Parathyroid adenoma (tissue), 2 donors: ENCODE data around the gene TMEM140.

Experiments used
- H2AFZ ChIP-seq: fragments of 300-600 bp; sonication (generic); one replicate; pipeline ENCODE4 v1.7.0; 2017; ENCODE audit warnings: antibody characterized with exemption, mild to moderate bottlenecking
- H3K27ac ChIP-seq: fragments of 300-600 bp; sonication (generic); one replicate; pipeline ENCODE4 v1.7.0; 2017
- H3K27me3 ChIP-seq: fragments of 300-600 bp; sonication (generic); one replicate; pipeline ENCODE4 v1.7.0; 2017; ENCODE audit warnings: low read length; ENCODE audit not compliant: control insufficient read depth, insufficient read depth
- H3K36me3 ChIP-seq: fragments of 300-600 bp; sonication (generic); one replicate; pipeline ENCODE4 v1.7.0; 2017; ENCODE audit warnings: low read length; ENCODE audit not compliant: control insufficient read depth, insufficient read depth
- H3K4me1 ChIP-seq: fragments of 300-600 bp; sonication (generic); one replicate; pipeline ENCODE4 v1.7.0; 2017; ENCODE audit warnings: control low read depth
- H3K4me2 ChIP-seq: fragments of 300-600 bp; sonication (generic); one replicate; pipeline ENCODE4 v1.7.0; 2017; ENCODE audit warnings: low read length
- H3K4me3 ChIP-seq: fragments of 300-600 bp; sonication (generic); one replicate; pipeline ENCODE4 v1.7.0; 2017; ENCODE audit warnings: low read depth, low read length
- H3K79me2 ChIP-seq: fragments of 300-600 bp; sonication (generic); one replicate; pipeline ENCODE4 v1.7.0; 2017; ENCODE audit warnings: control low read depth
- H3K9ac ChIP-seq: fragments of 300-600 bp; sonication (generic); one replicate; pipeline ENCODE4 v1.7.0; 2017; ENCODE audit warnings: mild to moderate bottlenecking
- H3K9me3 ChIP-seq: fragments of 300-600 bp; sonication (generic); one replicate; pipeline ENCODE4 v1.7.0; 2017; ENCODE audit warnings: low read length; ENCODE audit not compliant: control insufficient read depth
- TF ChIP-seq, protein P1 (sequence below): fragments of 300-600 bp; sonication (generic); IDR thresholded peaks from one replicate; pipeline ENCODE4 v1.7.0; 2017; ENCODE audit warnings: antibody characterized with exemption, mild to moderate bottlenecking
- donor health status: primary hyperparathyroidism.

The TMEM140 gene

DNA sequence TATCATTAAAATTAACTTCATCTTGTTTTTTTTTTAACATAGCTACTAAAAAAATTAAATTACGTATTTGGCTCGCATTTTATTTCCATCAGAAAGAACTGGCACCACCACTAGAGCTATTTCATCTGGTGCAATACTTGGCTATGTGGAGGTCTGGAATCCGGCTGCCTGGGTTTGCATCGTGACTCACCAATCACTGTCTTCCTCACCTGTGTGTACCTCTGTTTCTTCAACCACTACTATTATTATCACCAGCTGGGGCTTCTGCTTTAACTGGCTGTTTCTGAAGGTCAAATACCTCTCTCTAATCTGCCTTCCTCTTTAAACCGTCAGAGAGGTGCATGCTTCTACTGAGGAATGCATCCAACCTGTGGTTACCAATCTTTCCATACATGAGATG lies 57.0 kb downstream of the TMEM140 start:
- TF ChIP-seq, protein P1, sequence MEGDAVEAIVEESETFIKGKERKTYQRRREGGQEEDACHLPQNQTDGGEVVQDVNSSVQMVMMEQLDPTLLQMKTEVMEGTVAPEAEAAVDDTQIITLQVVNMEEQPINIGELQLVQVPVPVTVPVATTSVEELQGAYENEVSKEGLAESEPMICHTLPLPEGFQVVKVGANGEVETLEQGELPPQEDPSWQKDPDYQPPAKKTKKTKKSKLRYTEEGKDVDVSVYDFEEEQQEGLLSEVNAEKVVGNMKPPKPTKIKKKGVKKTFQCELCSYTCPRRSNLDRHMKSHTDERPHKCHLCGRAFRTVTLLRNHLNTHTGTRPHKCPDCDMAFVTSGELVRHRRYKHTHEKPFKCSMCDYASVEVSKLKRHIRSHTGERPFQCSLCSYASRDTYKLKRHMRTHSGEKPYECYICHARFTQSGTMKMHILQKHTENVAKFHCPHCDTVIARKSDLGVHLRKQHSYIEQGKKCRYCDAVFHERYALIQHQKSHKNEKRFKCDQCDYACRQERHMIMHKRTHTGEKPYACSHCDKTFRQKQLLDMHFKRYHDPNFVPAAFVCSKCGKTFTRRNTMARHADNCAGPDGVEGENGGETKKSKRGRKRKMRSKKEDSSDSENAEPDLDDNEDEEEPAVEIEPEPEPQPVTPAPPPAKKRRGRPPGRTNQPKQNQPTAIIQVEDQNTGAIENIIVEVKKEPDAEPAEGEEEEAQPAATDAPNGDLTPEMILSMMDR = no peak
- Histone ChIP-seq H2AFZ (no peak overlapping the region), H3K4me2 (no peak overlapping the region), H3K79me2 (no peaks in the 10 kb centered on the region), H3K36me3 (no peaks in the 10 kb centered on the region), H3K4me1 (peaks cover 4% of the 10 kb centered on the region), H3K9ac (no peak overlapping the region), H3K9me3 (no peaks in the 10 kb centered on the region), H3K4me3 (no peak overlapping the region), H3K27ac (no peak overlapping the region), H3K27me3 (no peaks in the 10 kb centered on the region)

DNA sequence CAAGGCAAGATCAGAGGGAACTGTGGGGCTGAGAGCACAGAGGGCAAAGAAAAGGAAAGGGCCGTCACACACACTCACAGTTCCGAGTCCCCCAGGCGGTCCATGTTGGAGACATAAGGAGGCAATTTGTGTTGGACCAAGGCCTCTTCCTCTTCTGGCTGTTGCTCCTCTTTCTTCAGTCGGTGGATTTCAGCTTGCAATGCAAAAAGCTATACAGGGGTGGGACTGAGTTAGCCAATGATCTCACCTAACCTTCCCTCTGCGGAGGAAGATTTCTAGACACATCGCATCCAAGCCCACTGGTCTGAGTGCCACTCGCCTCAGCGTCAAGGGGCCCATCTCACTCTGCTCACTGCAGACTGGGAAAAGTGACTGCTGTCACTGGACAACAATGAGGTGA lies 58.0 kb downstream of the TMEM140 start:
- Histone ChIP-seq H3K27ac (no peak overlapping the region), H3K4me3 (no peak overlapping the region), H3K36me3 (no peaks in the 10 kb centered on the region), H2AFZ (no peak overlapping the region), H3K79me2 (no peaks in the 10 kb centered on the region), H3K27me3 (no peaks in the 10 kb centered on the region), H3K4me1 (peaks cover 4% of the 10 kb centered on the region), H3K4me2 (no peak overlapping the region), H3K9ac (no peak overlapping the region), H3K9me3 (no peaks in the 10 kb centered on the region)
- TF ChIP-seq, protein P1 = no peak

DNA sequence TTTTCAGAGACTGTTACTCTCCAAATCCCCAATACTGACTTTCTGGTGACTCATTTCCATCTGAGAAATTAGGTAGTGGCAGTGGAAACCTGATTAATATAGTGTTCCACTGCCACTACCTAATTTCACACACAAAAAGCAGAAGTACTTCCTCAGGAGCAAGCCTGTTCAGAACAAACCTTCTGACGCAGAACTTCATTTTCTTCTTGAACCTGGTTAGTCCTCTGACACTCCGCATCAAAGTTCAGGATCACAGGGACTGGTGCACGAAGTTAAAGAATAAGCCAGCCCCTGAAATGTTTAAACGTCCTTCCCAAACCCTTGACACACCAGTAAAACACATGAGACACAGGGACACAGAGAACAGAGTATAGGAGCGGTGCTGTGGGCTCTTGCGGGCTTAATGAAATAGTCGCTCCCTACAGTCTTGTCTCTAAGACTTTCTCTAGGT lies 59.1 kb downstream of the TMEM140 start:
- H3K79me2 ChIP-seq = no peaks in the 10 kb centered on the region
- no peaks in the 10 kb centered on the region for H3K9me3 ChIP-seq
- no peak overlapping the region for H2AFZ ChIP-seq
- TF ChIP-seq, protein P1 = no peak
- H3K4me2 ChIP-seq = no peak overlapping the region
- peaks cover 4% of the 10 kb centered on the region for H3K4me1 ChIP-seq
- no peaks in the 10 kb centered on the region for H3K27me3 ChIP-seq
- H3K4me3 ChIP-seq = no peak overlapping the region
- H3K36me3 ChIP-seq = no peaks in the 10 kb centered on the region
- H3K27ac ChIP-seq = no peak overlapping the region
- no peak overlapping the region for H3K9ac ChIP-seq

DNA sequence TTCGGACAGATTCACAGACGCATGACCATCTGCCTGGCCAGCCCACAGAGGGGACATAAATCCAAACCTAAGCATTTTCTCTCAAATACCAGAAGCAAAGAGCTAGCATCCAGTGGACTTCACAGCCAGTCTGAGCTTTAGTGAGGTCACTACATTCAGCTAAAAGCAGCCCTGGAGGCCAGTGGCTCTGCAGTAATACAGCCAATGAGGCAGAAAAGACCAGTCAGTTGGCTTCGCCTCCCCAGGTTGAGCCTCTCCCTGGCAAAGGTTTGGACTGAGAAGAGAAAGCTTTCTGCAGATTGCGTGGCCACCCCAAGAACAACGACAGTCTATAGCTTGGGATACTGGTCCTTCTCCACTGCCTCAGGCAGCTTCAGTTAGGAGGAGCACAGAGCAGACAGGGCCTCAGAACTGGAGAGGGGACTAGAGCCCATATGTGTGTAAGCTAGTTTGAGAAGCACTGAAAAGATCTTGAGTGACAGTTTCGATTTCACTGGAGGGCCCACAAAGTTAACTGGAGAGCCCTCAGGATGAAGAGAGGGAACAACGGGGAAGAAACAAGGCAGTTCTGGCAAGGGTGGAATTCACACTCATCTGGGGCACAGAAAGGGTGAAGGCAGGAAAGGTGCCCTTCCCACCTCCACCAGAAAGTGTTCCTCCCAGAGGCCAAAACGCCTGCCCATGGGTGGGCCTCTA lies 59.7 kb downstream of the TMEM140 start:
- H3K4me1 ChIP-seq = peaks cover 4% of the 10 kb centered on the region
- no peaks in the 10 kb centered on the region for H3K79me2 ChIP-seq
- no peak overlapping the region for H3K9ac ChIP-seq
- H2AFZ ChIP-seq = no peak overlapping the region
- no peak overlapping the region for H3K4me3 ChIP-seq
- no peak overlapping the region for H3K4me2 ChIP-seq
- H3K36me3 ChIP-seq = no peaks in the 10 kb centered on the region
- TF ChIP-seq, protein P1 = no peak
- no peaks in the 10 kb centered on the region for H3K9me3 ChIP-seq
- no peak overlapping the region for H3K27ac ChIP-seq
- no peaks in the 10 kb centered on the region for H3K27me3 ChIP-seq
